Activated naive CD4-positive, alpha-beta T cell treated with Interleukin-2 at 50 U/mL for 16 hours (primary cell): Measurements from ENCODE around the gene HIGD2A.
"Not testable (repeated sequence)": the region's sequence is repeated elsewhere in the genome, so short reads cannot be mapped to it uniquely, and the experiment has no call there.

Source experiments
- DNase-seq: peaks from one replicate; pipeline ENCODE4 v3.0.0-alpha.2; 2020

Gene HIGD2A

DNA sequence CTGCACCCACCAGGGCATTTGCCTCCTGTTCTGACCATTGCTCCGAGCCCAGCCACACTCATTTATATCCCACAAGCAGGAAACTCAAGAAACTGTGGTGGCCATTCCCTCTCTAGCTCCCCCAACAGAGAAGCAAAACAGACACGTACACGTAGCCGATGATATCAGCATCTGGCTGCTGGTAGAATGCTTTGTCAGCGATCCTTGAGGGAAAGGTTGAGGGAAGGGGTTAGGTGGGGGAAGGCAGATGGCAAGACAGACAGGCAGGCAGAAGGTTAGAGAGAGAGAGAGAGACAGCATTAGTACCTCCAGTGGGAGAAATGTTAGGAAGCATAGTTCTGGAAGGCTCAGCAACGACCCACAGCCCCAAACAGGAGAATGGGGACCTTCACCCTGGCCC, 7.8 kb downstream of the HIGD2A start:
- DNase-seq, result no peak

DNA sequence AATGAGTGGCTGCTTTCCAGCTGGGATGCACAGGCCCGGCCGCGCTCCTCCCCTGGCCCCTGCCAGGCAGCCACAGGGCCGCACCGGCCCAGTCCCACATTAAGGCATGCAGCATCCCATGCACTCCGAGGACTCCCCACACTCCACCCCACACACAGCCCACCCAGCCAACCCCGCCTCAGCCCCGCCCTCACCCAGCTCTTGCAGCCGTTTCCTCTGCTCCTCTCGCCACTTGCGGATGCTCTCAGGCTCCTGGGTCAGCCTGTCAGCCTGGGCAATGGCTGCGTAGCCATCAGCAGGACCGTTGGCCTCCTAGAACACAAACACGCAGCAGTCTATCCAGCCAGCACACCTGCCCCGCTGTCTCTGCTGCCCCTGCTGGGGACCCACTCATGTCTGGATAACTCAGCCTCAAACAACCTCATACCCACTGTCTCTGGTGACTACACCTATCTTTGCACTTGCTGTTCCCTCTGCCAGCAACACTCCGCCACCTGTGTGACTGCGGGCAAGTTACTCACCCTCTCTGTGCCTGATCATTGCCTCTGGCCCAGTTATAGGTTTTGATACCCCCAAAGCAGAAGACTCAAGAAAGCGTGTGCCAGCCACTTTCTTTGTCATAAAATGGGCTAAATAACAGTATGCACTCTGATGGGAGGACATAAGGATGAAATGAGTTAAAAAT, 9.3 kb downstream of the HIGD2A start:
- no peak for DNase-seq

DNA sequence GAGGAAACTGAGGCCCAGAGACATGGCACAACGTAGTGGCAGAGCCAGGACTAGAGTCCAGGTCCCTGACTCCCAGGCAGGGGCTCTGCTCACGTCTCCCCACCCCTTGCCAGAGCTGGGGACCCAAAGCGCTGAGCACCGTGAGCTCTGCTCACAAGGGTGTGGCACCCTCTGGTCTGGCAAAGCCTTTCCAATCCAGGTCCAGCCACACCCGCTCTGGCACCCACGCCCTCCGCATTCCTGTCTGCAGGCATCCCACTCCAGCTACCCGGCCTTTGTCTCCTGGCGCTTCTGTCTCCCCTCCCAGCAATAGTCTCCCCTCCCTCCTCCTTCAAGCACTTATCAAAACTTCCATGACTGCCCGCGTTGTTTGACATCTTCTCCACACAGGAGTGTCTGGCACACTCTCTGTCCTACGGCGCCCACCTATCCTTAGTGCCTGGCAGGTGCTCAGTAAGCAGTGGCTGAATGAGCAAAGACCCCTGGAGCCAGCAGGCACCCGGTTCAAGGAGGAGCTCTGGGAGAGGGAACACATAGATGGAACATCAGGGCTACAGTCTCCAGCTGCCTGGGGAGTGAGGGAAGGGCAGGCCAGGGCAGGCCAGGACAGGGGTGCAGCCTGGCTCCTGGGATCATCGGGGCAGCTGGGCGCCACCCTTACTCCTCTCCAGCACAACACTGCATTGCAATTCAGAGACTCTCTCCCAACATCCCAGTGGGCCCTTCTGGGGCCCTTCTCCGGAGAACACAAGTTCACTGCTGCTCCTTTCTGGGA, 12.0 kb downstream of the HIGD2A start:
- DNase-seq, result no peak

DNA sequence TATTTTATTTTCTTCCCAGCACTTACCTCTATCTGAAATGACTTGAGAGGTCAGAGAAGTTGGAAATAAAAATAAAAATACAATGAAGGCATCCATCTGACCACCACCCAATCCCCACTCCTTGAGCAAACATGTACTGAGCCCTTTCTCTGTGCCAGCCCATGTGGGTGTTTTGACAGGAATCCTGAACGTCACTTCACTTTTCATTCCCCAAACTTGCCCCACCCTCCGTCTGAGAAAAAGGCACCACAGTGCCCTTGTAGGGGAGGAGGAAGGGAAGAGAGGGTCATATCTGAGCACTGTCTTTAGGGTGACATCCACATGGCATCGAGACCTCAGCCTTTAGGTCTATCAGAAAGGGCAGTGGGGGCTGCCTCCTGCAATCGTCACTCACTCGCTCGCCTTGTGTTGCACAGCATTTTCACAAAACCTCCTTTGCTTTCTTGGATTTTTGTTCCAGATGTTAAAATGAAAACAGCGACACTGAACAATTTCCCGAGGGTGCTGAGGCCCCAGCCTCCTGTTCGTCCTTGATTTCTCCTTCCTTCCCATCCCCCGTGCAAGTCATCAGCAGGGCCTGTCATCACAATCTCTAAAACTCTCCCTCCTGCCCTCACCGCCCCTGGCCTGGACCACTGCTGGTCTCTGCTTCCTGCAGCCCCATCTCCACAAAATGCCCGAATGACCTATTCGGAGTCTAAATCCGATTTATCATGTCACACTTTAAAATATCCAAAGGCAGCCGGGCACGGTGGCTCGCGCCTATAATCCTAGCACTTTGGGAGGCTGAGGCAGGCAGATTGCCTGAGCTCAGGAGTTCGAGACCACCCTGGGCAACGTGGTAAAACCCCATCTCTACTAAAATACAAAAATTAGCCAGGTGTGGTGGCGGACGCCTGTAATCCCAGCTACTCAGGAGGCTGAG, 13.0 kb downstream of the HIGD2A start:
- no peak for DNase-seq

DNA sequence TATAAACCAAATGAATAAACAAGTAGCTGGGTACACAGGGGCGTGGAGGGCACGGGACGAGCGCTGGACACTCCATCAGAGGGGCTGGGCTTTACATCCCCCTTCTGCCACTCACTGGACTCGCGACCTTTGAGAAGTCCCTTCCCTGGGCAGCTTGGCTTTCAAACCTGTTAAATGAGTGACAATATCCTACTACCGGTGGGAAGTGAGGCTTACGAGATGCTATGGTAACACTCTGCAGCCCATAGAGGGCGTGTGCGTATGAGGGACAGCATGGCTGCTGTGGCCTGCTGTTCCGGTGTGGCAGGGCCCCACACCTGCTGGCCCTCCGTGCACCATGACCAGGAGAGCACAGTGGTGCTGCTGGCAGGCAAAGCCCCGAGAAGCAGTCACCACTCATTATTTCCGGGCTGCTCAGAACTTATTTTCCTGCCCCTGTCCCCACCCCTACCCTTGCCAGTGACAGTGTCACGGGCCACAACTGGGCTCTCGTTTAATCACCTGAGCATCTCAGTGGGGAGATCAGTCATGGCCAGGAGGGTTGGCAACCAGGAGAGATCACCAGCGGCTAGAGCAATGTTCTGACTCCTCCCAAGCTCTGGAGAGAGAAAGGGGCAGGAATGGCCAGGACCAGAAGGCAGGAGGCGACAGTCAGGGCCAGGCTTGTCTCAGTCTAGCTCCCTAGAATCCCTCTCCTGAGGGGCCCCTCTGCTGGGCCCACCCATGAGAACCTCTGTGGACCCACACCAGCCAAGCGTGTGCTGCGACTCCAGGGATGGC, 17.3 kb downstream of the HIGD2A start:
- DNase-seq, result no peak

DNA sequence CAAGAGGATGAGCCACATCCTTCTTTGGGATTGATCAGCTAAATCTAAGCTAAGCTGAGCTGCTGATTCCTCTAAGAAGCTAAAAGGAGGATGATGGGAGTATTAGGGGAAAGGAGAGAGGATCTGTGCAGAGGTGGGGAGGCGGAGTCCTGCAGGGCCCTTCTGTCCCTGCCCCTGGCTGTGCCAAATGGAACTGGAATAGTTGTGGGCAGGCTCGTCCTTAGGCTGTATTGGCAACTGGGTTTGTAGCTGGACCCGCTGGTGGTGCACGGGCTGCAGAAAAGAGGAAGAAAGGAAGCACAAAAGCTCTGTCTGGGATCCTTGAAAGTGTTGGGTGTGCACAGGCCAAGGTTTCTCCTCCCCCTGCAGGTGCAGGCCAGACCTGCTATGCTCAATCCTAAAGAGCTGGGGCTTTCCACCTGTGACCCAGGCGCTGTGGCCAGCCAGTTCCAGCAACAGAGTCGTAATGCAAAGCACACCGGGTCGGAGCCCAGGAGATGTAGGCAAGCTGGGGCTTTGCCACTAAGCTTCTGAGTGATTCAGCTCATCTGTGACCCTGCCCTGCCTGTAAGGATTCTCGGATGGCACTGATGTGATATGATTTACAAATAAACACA, 18.0 kb downstream of the HIGD2A start:
- DNase-seq, result no peak

DNA sequence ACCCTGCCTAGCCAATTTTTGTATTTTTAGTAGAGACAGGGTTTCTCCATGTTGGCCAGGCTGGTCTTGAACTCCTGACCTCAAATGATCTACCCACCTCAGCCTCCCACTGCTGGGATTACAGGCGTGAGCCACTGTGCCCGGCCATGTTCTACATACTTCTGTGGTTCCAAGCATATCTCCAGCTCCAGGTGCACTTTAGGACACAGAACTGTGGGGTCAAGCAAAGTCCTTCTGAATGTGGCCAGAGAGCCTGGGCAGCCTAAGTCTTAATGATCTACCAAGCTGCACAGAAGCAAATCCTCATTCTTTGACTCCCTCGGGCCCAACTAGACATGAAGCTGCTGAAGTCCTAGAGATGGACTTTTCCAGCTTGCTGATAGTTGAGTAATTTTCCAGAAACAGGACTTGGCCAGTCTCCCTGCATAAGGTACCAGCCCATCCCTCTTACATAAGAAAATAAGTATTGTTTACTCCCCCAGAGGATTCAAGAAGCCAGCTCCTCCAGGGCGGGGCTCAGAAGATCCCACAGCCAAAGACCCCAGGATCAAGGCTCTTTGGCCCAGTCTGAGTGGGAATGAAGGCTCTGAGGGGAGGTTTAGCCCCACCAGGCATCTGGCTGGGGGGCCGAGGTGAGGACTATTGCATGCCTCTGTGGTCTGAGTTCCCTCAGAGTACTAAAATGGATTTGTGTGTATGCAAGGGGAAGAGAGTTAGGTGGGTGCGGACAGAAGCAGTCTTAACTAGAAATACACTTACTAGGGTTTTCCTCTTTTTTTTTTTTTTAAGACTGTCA, 19.1 kb downstream of the HIGD2A start:
- no peak for DNase-seq

DNA sequence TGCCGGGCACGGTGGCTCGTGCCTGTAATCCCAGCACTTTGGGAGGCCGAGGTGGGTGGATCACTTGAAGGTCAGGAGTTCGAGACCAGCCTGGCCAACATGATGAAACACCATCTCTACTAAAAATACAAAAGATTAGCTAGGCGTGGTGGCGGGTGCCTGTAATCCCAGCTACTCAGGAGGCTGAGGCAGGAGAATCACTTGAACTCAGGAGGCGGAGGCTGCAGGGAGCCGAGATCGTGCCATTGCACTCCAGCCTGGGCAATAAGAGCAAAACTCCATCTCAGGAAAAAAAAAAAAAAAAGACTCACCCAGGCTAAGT, 19.7 kb downstream of the HIGD2A start:
- DNase-seq, result not testable (repeated sequence)

DNA sequence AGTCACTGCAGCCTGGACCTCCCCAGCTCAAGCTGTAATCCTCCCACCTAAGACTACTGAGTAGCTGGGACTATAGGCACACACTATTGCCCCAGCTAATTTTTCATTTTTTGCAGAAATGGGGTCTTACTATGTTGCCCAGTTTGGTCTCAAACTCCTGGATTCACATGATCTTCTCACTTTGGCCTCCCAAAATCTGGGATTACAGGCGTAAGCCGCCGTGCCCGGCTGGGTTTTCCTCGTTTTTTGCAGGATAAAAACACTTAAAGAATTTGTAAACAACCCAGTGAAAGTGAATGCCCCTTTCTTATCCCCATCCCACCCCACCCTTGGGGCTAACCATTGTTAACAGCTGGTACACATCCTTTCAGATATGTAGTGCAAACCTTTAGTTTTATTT, 20.0 kb downstream of the HIGD2A start:
- no peak for DNase-seq

DNA sequence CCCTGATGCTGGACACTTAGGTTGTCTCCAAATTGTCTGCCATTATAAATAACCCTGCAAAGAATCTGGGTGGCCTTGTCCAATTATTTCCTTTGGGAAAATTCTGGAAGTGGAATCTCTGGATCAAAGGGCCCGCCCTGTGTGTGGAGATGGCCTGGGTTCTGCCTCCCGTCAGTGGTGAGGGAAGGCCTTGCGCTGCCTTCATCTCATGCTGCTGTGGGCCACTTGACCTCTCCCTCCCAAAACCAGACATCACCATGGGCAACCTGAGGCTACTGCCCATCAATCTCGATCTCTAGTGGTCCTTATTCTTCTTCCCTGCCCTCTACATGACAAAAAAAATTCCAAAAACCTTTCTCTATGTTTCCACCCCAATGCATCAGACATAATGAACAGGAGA, 21.2 kb downstream of the HIGD2A start:
- no peak for DNase-seq

DNA sequence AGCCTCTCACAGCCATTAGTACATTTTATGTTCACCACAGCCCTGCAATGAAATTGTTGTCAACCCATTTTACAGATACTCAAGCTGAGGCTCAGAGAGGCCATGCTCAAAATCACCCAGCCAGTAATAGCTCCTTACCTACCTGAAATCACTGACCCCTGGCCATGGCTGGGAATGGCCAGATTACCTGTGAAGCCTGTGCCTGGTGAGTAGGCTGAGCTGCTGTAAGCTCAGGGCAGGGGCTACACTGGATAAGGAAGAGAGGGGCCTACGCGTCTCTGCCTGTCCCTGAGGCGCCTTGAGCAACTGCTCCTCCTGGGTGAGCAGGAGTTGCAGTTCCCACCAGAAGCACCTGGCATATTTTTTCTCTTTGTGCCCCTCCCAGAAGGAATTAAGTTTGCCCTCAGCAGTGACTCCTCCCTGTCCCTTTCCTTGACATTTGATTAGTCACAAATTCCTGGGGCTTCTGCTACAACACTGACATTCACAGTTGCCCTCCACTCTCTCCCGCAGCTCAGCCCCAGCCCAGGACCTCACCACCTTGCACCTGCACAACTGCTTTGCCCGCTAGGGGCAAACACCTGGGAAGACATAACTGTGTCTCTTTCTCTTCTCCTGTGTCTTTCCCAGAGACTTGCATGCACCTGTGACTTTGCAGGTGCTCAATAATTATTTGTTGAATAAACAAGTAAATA, 22.1 kb downstream of the HIGD2A start:
- no peak for DNase-seq

DNA sequence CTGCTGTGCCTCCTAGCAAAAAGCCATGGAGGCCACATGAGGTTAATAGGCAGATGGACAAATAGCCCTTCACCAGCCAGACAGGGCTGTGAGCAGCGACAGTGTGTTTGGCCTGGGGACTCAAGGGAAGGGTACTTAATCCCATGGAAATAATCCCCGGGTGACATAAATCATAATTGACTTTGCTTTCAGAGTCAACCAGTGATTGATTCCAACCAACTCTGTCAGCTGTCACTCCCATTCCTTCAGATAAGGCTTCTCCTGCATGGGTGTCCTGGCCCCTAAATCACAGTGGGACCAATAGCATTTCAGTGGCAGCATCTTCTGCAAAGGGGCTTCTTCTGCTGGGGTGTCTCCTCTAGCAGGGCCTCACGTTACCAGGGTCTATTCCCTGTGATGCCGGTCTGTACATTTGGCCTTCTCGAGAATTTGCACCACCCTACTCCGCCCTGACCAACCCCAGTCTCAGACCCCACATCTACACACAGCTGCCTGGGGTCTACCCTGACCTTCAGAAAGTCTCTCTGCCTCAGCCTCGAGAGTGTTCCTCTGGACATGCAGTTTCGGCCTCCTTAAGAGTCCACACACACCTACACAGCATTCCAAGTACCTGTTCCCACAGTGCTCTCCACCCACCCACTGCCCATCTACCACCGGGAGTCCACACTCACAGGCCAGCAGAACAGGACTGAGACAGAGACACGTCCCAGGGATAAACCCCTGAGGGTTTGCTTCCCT, 24.1 kb downstream of the HIGD2A start:
- DNase-seq, result no peak

DNA sequence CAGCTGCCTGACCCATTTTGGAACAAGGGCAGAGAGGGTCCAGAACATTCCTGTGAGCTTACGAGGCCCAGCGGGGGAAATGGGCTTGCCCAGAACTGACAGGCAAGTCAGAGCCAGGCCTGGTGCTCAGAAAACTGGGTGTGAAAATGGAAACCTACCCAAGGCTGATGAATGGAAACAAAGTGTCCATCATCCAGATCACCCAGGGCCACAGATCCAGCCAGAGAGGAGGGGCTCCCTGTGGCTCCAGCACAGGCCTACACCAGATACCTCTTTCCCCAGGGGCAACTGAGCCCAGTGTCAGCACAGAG, 24.7 kb downstream of the HIGD2A start:
- no peak for DNase-seq

DNA sequence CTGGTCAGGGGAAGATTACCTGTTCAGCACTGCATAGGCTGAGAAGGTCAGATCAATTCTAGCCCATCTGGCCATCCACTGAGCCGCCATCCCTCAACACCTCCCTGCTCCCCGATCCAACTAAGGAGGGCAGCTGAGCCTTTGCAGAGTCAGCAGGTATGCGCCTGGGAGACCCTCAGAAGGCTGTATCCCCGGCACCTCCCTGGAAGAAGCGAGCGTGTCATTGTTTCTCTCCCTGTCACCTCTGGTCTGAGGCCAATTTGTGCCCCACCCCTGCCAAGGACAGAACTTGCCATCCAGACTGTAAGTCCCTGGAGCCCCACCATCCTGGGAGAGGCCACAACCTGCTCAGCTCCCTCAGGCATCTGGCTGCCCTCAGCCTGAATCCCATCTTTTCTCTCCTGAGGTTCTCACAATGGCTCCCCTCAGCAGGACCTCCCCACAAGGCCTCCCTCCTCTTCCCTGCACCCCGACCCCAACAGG, 25.2 kb downstream of the HIGD2A start:
- DNase-seq, result no peak

DNA sequence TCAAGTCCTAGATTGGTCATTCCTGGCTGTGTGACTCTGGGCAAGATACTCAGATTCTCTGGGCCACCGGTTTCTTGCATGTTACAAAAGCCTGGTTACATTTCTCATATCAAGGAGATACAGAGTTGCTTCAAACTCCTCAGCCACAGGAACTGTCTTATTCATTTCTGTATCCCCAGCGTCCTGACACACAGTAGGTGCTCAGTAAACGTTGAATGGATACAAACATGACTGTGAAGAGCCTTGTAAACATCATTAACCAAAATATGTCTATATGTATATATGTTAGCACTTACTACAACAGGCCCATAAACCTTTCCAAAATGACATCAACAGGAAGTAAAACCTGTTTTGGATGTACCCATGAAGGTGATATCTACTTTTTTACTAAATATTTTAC, 26.2 kb downstream of the HIGD2A start:
- no peak for DNase-seq

DNA sequence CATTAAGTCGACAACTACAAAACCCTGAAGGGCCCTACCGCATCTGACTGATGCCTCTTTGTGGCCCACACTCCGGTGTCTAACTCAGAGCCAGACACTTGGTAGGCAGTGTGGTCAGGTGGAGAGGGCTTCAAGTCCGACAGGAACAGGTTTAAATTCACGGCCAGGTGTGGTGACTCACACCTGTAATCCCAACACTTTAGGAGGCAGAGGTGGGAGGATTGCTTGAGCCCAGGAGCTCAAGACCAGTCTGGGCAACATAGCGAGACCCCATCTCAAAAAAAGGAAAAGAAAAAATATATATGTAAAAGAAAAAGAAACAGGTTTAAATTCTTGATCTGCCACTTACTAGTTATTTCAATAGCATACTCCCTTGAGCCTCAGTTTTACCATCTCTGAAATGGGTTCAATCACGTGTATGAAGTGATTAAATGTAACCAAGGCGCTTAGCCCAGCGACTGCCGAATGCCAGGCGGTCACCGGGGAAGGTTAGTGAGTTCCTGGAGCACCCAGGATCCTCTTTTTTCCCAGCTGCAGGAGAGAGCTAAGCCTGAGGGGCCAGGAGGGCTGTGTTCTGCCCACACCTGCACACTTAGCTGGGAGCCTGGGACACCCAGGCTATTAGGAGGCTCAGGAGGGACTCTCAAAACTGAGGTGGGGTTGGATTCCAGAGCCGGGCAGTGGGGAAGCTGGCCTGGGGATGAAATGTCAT, 26.8 kb downstream of the HIGD2A start:
- DNase-seq, result no peak

DNA sequence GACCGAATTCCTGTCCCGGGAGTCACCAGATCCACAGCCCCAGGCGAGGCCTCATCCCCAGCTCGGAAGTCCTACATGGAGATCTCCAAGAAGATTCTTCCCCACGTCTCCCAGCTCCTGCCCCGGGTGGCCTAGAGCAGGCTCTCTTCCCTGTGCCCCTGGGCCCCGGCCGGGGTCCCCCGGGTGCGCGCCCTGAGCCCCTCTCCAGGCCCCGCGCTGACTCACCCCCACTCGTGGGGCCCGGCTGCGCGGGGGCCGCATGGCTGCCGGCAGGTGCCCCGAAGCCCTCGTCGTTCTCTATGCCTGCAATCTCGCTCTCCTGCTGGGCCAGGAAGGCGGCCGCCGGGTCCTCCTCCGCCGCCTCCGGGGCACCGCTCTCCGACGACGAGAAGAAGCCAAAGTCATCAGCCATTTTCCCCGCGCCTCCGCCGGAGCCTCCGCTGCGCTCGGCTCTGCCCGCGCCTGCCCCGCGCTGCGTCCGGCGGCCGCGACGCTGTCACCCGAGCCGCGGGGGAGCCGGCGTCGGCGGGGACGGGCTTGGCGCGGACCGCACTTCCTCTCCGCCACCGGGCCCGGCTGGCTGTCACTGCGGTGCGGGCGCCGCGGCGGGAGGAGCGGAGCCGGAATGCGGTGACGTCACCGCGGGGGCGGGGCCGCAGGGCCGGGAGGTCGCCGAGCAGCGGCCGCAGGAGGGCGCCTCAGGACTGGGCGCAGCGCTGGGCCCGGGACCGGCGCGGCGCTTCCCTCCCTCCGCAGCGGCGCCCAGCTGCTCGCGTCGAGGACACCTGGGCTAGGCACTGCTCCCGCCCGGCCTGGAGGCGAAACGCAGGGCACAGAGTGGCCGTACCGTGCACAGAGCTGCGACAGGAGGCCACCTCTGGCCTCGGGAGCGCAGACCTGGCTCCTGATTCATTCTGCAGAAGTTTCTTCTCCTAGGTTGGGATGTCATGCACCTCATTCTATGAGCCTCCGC, 27.7 kb downstream of the HIGD2A start, which contains the start of gene CLTB:
Gene CLTB, minus strand, starts transcription at position 588 of the 973 bp plus-strand sequence. Its CDS starts 176 bp downstream, at position 412.
- peak; percentile 92 for DNase-seq

DNA sequence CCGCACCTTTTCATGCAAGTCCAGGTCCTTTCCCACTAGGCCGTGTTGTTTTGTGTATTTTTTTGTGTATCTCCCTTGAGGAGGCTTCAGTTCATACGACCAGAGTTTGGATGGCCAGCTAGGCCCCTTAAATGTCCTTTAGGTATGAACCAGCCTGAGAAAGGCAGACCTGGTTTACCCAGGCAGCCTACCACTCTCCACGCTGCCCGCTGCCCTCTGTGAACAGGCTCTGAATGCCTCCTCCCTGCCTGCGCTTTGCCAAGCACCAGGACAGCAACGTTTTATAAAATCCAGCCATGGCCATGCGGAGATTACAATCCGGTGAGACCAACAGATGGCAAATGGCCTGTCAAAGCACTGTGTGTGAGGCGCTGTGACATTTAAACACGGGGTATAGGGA, 28.4 kb downstream of the HIGD2A start:
- DNase-seq, result no peak
